NT2/D1 (cell line): ENCODE measurements around the gene PIK3AP1.

Experiments used
- DNase-seq: peaks from one replicate; pipeline ENCODE4 v3.0.0-alpha.2; 2011; ENCODE audit warnings: low read depth, low spot score
- H3K27me3 ChIP-seq: 2 replicates; pipeline ENCODE4 v1.6.0; 2011; ENCODE audit warnings: mild to moderate bottlenecking; ENCODE audit not compliant: insufficient read length, insufficient read depth
- H3K36me3 ChIP-seq: 2 replicates; pipeline ENCODE4 v1.6.1; 2011; ENCODE audit warnings: mild to moderate bottlenecking, low read length, mixed read lengths; ENCODE audit not compliant: insufficient read depth, insufficient read length
- H3K4me1 ChIP-seq: 2 replicates; pipeline ENCODE4 v1.5.1; 2011; ENCODE audit not compliant: insufficient read depth, insufficient read length
- H3K4me3 ChIP-seq: 2 replicates; pipeline ENCODE4 v1.5.1; 2011; ENCODE audit warnings: low read depth; ENCODE audit not compliant: insufficient read length
- H3K9ac ChIP-seq: 2 replicates; pipeline ENCODE4 v1.6.0; 2011; ENCODE audit warnings: low read depth; ENCODE audit not compliant: insufficient read length
- H3K9me3 ChIP-seq: 2 replicates; pipeline ENCODE4 v1.5.1; 2011; ENCODE audit warnings: mild to moderate bottlenecking, low read length; ENCODE audit not compliant: insufficient read depth
- SUZ12 ChIP-seq: IDR thresholded peaks from 2 replicates; pipeline ENCODE4 v1.6.1; 2011; ENCODE audit not compliant: insufficient read length, insufficient read depth; ENCODE audit errors: extremely low read depth
- YY1 ChIP-seq: IDR thresholded peaks from 2 replicates; pipeline ENCODE4 v1.6.1; 2011; ENCODE audit not compliant: insufficient read length, insufficient read depth
- ZNF274 ChIP-seq: IDR thresholded peaks from 2 replicates; pipeline ENCODE4 v1.6.1; 2011; ENCODE audit warnings: mild to moderate bottlenecking, low read depth, low read length

Gene PIK3AP1

GRCh38 chr10:96695975-96696634 is 24.2 kb downstream of the PIK3AP1 start:
- no peaks in the 10 kb centered on the region for H3K36me3 ChIP-seq
- H3K9ac ChIP-seq: no peak overlapping the region

GRCh38 chr10:96695366-96695765 is 24.9 kb downstream of the PIK3AP1 start:
- Histone ChIP-seq H3K9ac (no peak overlapping the region), H3K4me3 (no peak overlapping the region), H3K27me3 (no peaks in the 10 kb centered on the region), H3K4me1 (no peaks in the 10 kb centered on the region), H3K36me3 (no peaks in the 10 kb centered on the region), H3K9me3 (no peaks in the 10 kb centered on the region)
- TF ChIP-seq ZNF274 (no peak), SUZ12 (no peak), YY1 (no peak)
- DNase-seq: no peak

More at GRCh38 chr10:96695975-96696634, 24.2 kb downstream of the PIK3AP1 start:
- no peak overlapping the region for H3K4me3 ChIP-seq
- no peaks in the 10 kb centered on the region for H3K9me3 ChIP-seq
- H3K4me1 ChIP-seq: no peaks in the 10 kb centered on the region
- no peak for DNase-seq
- no peaks in the 10 kb centered on the region for H3K27me3 ChIP-seq
- TF ChIP-seq YY1: no peak
- TF ChIP-seq SUZ12: no peak
- TF ChIP-seq ZNF274: no peak

- no peaks in the 10 kb centered on the region for H3K27me3 ChIP-seq
- no peaks in the 10 kb centered on the region for H3K4me1 ChIP-seq
- no peak overlapping the region for H3K4me3 ChIP-seq
- TF ChIP-seq YY1 (no peak), SUZ12 (no peak), ZNF274 (no peak)
- no peak for DNase-seq
- no peaks in the 10 kb centered on the region for H3K9me3 ChIP-seq
- no peaks in the 10 kb centered on the region for H3K36me3 ChIP-seq
- H3K9ac ChIP-seq: no peak overlapping the region
These were observed 26.9 kb downstream of the PIK3AP1 start for GRCh38 chr10:96693431-96693830.

GRCh38 chr10:96692427-96692826 is 27.9 kb downstream of the PIK3AP1 start:
- TF ChIP-seq ZNF274: no peak
- no peak for TF ChIP-seq SUZ12
- TF ChIP-seq YY1: no peak
- Histone ChIP-seq H3K27me3 (no peaks in the 10 kb centered on the region), H3K9ac (no peak overlapping the region), H3K4me1 (no peaks in the 10 kb centered on the region), H3K4me3 (no peak overlapping the region), H3K9me3 (no peaks in the 10 kb centered on the region), H3K36me3 (no peaks in the 10 kb centered on the region)
- no peak for DNase-seq

GRCh38 chr10:96691761-96692160 is 28.6 kb downstream of the PIK3AP1 start:
- Histone ChIP-seq H3K9me3 (no peaks in the 10 kb centered on the region), H3K27me3 (no peaks in the 10 kb centered on the region), H3K4me1 (no peaks in the 10 kb centered on the region), H3K4me3 (no peak overlapping the region), H3K9ac (no peak overlapping the region), H3K36me3 (no peaks in the 10 kb centered on the region)
- no peak for DNase-seq
- TF ChIP-seq YY1 (no peak), ZNF274 (no peak), SUZ12 (no peak)

- Histone ChIP-seq H3K36me3 (no peaks in the 10 kb centered on the region), H3K4me1 (no peaks in the 10 kb centered on the region), H3K9ac (no peak overlapping the region), H3K9me3 (no peaks in the 10 kb centered on the region), H3K27me3 (no peaks in the 10 kb centered on the region), H3K4me3 (no peak overlapping the region)
- TF ChIP-seq ZNF274: no peak
- TF ChIP-seq SUZ12: no peak
- peak; percentile 3 for DNase-seq
These were observed 29.3 kb downstream of the PIK3AP1 start for GRCh38 chr10:96690755-96691730.

- TF ChIP-seq ZNF274 (no peak), SUZ12 (no peak), YY1 (no peak)
- Histone ChIP-seq H3K36me3 (no peaks in the 10 kb centered on the region), H3K27me3 (no peaks in the 10 kb centered on the region), H3K4me1 (no peaks in the 10 kb centered on the region), H3K9ac (no peak overlapping the region), H3K9me3 (no peaks in the 10 kb centered on the region), H3K4me3 (no peak overlapping the region)
- DNase-seq: no peak
These were observed 31.5 kb downstream of the PIK3AP1 start for GRCh38 chr10:96688789-96689188.
